T-helper 17 cell (primary cell): Measurements from ENCODE around the gene DTX4. TPM values are rescaled to one million over a fixed set of nuclear protein-coding genes. Genes with fewer than 3 reads are reported as not detected.

Source experiments
- ATAC-seq: fragments of 150-1000 bp; cut with Tn5 transposase; 2 replicates; pipeline ENCODE4 v1.10.0; 2021; ENCODE audit warnings: mild to moderate bottlenecking, moderate library complexity
- DNase-seq, 3 donors: peaks; one replicate each; pipeline versions ENCODE4 v3.0.0 to v3.0.0-alpha.2; 2020 to 2021
- H3K9me3 ChIP-seq: one replicate; pipeline ENCODE4 v1.7.0; 2013; ENCODE audit warnings: low read length, mild to moderate bottlenecking; ENCODE audit not compliant: control insufficient read depth, poor library complexity, severe bottlenecking
- H3K27ac Mint-ChIP-seq: one replicate; pipeline ENCODE4 v1.8.0; 2022; ENCODE audit warnings: mild to moderate bottlenecking, moderate library complexity, mixed read lengths
- H3K27me3 Mint-ChIP-seq: one replicate; pipeline ENCODE4 v1.8.0; 2022; ENCODE audit warnings: mixed read lengths
- H3K36me3 Mint-ChIP-seq: one replicate; pipeline ENCODE4 v1.8.0; 2022; ENCODE audit warnings: low read depth, mixed read lengths
- H3K4me1 Mint-ChIP-seq: one replicate; pipeline ENCODE4 v1.8.0; 2022; ENCODE audit warnings: mild to moderate bottlenecking, mixed read lengths
- H3K4me3 Mint-ChIP-seq: one replicate; pipeline ENCODE4 v1.8.0; 2022; ENCODE audit warnings: mild to moderate bottlenecking, moderate library complexity, mixed read lengths
- total RNA-seq, 4 donors: library from RNA in 2 of 4; stranded (reverse) in 2 of 4; gene quantifications; one replicate each; pipeline ENCODE4 v1.2.3 and lab custom pipeline; 2022 to 2026

Gene DTX4
- total RNA-seq, 2 donors from 2014 or later, result 1.1 to 1.4 TPM

DNA sequence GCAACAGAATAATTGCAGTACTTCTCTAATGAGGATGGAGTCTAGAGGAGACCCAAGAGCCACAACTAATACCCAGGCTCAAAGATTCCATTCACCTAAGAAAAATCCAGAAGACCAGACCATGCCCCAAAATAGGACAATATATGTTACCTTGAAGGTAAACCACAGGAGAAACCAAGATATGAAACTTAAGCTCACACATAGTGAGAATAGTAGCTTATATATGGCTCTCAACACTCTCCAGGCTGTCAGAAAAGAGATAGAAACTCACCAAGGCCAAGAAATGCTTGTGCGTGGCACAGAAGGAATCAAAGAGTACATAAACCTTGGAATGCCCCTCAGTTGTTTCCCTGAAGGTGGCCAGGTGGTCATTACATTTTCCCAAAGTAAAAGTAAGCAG, 20.2 kb upstream of the DTX4 start:
- Mint-ChIP-seq H3K27me3 (no peaks in the 10 kb centered on the region), H3K4me3 (peak overlapping the region; percentile 90), H3K27ac (peak overlapping the region; percentile 97), H3K4me1 (peaks cover 21% of the 10 kb centered on the region), H3K36me3 (no peaks in the 10 kb centered on the region)
- no peaks in the 10 kb centered on the region for H3K9me3 ChIP-seq
- no peak for ATAC-seq
- no peak for DNase-seq

DNA sequence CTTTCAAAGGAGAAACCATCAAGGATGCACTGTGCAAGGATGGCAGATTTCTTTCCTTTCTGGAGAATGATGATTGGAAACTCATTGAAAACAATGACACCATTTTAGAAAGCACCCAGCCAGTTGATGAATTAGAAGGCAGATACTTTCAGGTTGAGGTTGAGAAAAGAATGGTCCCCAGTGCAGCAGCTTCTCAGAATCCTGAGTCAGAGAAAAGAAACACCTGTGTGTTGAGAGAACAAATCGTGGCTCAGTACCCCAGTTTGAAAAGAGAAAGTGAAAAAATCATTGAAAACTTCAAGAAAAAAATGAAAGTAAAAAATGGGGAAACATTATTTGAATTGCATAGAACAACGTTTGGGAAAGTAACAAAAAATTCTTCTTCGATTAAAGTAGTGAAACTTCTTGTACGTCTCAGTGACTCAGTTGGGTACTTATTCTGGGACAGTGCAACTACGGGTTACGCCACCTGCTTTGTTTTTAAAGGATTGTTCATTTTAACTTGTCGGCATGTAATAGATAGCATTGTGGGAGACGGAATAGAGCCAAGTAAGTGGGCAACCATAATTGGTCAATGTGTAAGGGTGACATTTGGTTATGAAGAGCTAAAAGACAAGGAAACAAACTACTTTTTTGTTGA, 19.5 kb upstream of the DTX4 start:
- no peaks in the 10 kb centered on the region for H3K36me3 Mint-ChIP-seq
- ATAC-seq (no peak), DNase-seq (no peak)
- H3K27me3 Mint-ChIP-seq, result no peaks in the 10 kb centered on the region
- H3K9me3 ChIP-seq, result no peaks in the 10 kb centered on the region
- H3K4me3 Mint-ChIP-seq, result peak overlapping the region; percentile 90
- peaks cover 19% of the 10 kb centered on the region for H3K4me1 Mint-ChIP-seq
- H3K27ac Mint-ChIP-seq, result peak overlapping the region; percentile 97

DNA sequence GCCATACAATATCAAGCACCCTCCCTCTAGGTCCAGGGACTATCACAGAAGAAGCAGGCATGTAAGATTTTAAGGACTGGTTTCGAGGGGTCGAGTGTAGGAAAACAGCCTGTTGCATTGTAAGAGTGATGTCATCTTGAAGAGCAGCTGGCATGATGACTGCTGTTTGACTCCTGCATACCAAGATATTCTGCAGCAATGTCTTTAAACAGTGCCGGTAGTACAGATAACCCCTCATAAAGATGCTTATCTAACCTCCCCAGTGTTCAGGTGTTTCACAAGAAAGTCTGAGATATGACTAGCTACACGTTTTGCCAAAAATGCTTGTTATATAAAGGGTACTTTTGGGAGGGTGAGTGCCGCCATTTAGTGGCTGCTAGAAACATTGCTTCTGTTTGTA, 17.3 kb upstream of the DTX4 start:
- H3K4me1 Mint-ChIP-seq, result peaks cover 19% of the 10 kb centered on the region
- no peak for DNase-seq
- no peaks in the 10 kb centered on the region for H3K27me3 Mint-ChIP-seq
- ATAC-seq, result no peak
- H3K36me3 Mint-ChIP-seq, result no peaks in the 10 kb centered on the region
- no peaks in the 10 kb centered on the region for H3K9me3 ChIP-seq
- no peak overlapping the region for H3K4me3 Mint-ChIP-seq
- H3K27ac Mint-ChIP-seq, result no peak overlapping the region

DNA sequence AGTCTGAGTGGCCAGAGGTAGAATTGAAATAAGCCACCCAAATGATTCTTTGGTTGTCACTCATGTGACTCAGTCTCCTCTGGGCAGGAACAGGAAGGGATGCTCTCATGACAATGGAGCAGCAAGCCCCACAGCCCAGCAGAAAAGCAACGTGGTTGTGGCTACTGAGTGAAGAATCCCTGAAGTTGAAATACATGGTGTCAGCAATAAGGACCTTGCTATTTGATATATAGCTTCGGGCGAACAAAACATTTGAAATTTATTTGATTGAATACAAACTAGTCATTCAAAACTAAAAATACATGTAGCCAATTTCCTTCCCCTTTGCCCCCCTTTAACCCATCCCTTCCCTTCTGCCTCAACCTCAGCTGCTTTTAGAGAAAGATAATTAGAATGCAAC, 14.5 kb upstream of the DTX4 start:
- H3K4me3 Mint-ChIP-seq, result no peak overlapping the region
- peaks cover 10% of the 10 kb centered on the region for H3K4me1 Mint-ChIP-seq
- no peaks in the 10 kb centered on the region for H3K36me3 Mint-ChIP-seq
- peaks cover 14% of the 10 kb centered on the region for H3K27me3 Mint-ChIP-seq
- no peak for DNase-seq
- no peaks in the 10 kb centered on the region for H3K9me3 ChIP-seq
- no peak for ATAC-seq
- no peak overlapping the region for H3K27ac Mint-ChIP-seq

DNA sequence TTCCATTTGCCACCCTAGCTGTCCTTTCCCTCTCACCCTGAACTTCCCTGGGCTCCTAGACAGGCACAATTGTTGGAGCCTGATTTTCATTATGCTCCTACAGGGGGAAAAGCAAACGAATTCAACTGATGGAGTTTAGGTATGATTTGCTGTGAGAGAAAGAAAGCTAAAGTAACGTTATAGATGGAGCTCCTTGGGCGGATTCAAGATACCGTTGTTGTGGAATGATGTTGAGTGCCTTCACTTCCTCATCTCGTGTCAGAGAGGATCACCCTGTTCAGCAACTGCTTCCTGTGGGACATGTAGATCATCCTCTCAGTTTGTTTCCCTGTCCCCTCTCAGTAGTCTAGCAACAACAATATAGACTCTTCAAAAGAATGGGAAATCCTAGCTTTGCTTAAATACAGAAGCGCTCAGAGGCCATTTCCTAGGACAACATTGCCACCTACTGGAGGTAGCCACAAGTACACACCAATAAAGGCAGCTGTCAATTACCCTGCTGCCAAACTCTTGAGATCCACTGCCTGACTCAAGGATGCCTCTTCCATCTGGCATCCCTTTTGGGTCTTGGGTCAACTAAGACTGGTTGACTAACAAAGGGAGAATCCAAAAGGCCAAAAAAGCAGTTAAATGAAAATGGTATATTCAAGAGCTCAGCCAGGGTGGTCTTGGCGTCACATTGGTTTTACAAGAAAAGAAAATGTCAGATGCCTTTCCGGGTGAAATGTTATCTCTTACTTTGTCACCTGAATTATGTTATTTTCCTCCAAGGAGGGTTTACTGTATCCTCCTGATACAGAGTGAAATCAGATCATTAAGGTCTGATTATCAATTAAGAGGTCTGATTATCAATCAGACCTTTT, 13.5 kb upstream of the DTX4 start:
- peak; percentile 99 for ATAC-seq
- H3K9me3 ChIP-seq, result no peaks in the 10 kb centered on the region
- peaks cover 4% of the 10 kb centered on the region for H3K4me1 Mint-ChIP-seq
- H3K4me3 Mint-ChIP-seq, result no peak overlapping the region
- peaks cover 23% of the 10 kb centered on the region for H3K27me3 Mint-ChIP-seq
- DNase-seq, result peak in 2 of 3 donors; percentile 36 to 49
- no peaks in the 10 kb centered on the region for H3K36me3 Mint-ChIP-seq
- no peak overlapping the region for H3K27ac Mint-ChIP-seq

DNA sequence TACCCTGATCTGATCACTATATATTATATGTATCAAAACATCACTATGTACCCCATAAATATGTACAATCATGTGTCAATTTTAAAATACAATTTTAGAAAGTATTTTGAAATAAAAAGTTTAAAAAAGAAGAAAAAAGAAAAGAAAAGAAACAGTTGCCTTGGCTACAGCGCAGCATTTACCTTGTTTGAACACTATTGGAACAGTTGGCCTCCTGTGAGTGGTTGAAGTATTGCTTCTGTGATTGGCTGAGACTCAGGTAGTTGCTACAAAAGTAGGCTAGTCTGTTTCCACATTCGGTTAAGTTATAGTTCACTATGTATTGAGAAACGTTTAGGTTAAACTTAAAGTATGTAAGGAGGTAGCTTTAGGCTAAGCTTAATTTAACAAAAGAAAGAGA, 7.9 kb upstream of the DTX4 start:
- H3K36me3 Mint-ChIP-seq, result no peaks in the 10 kb centered on the region
- no peaks in the 10 kb centered on the region for H3K9me3 ChIP-seq
- peaks cover 43% of the 10 kb centered on the region for H3K27me3 Mint-ChIP-seq
- DNase-seq (no peak), ATAC-seq (no peak)
- H3K4me3 Mint-ChIP-seq, result no peak overlapping the region
- H3K27ac Mint-ChIP-seq, result no peak overlapping the region
- no peaks in the 10 kb centered on the region for H3K4me1 Mint-ChIP-seq

DNA sequence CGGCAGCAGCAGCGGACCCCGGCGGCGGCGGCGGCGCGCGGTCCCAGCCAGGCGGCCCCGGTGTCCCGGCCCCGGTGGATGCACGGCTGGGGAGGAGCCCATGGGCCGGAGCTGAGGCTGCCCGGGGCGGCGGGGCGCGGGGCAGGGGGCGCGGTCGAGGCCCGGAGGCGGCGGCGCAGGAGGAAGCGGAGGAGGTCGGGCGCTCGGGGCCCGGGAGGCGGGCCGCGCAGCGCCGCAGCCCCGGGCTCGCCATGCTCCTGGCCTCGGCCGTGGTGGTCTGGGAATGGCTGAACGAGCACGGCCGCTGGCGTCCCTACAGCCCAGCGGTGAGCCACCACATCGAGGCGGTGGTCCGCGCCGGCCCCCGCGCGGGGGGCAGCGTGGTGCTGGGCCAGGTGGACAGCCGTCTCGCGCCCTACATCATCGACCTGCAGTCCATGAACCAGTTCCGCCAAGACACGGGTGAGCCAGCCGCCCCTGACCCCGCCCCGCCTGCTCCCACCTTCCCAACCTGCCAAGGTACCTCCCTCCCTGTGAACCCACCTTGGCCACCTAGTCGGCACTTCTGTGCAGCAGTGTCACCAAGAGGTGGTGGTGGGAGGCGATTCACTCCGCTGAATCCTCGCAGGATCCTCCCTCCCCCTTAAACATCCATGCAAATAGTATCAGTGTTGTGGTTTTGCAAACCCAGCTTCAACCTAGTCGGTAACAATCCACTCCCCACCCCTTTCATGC, 580 bp downstream of the DTX4 start:
- Mint-ChIP-seq H3K27ac (peak overlapping the region; percentile 92), H3K4me1 (peaks cover 14% of the 10 kb centered on the region), H3K27me3 (no peaks in the 10 kb centered on the region), H3K36me3 (peaks cover 2% of the 10 kb centered on the region), H3K4me3 (peak overlapping the region; percentile 96)
- ATAC-seq (peak; percentile 28), DNase-seq (peak in 2 of 3 donors; percentile 17 to 19)
- H3K9me3 ChIP-seq, result no peaks in the 10 kb centered on the region

DNA sequence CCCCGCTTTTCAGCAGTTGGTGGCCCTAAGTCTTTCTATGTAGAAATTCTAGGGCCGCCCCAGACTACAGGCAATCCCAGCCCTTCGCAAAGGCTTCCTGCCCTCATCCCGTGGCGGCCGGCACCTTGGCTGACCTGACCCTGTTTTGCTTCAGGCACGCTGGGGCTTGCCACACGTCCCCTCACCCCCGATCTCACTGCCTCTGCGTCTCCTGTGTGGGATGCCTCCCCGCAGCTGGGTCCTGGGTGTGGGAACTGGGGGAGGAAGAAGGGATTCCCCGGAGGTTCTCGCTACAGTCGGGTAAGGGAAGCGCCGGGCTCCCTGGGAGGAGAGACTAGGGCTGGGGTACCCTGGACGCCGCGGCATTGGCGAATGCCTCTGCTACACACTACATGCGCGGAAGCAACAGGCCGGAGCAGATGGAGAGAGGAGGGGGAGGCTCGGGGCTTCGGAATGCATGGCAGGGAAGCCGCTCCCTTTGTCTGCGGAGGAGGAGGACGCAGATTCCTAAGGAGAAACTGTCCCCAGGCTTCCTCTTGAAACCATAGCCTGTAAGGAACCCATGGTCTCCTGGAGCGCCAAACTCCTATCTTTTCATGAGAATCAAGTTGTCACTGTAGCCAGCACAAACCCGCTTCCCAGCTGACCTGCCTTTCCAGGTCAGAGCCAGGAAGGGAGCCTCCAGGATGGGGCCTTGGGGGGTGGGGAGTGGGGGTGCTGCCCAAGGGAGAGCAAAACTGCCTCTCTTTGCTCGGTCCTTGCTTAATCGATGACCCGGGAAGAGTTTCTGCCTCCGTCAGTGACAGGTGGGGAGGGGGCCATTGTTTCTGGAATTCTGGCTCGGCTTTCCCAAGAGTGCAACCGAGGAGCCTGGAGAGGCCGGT, 1.4 kb downstream of the DTX4 start:
- Mint-ChIP-seq H3K27ac (peak overlapping the region; percentile 92), H3K4me3 (peak overlapping the region; percentile 96), H3K36me3 (peaks cover 4% of the 10 kb centered on the region), H3K4me1 (peaks cover 16% of the 10 kb centered on the region), H3K27me3 (no peaks in the 10 kb centered on the region)
- no peak for ATAC-seq
- H3K9me3 ChIP-seq, result no peaks in the 10 kb centered on the region
- no peak for DNase-seq

DNA sequence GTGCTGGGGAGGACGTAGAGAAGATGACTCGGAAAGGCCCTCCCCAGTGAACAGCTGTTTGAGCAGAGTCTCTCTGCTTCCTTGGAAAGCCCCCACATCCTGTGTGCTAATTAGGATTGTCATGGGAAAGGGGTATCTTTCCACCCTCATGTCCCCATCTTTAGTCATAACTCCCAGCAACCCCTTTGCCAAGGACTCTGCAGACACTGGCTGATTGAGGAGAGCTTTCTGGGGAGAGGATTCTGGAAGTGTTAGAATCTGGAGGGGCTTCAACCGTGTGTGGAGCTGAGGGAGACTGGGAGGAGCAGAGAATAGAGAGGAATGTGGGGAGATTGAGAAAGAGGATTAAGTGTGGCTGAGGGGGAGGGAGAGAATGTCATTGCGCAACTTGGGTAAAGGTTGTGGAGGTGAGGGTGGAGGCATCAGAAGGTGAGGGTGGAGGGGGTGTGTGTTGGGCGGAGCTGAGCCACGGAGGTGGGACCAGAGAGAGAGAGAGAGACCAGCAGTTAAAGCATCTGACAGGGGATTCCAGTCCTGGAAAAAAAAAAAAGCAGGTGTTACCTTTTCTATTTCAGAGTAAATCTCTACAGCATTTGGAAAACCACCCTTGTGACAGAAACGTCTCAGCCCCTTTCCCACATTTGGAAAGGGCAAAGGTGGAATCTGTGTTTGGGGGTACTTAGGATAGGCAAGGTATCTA, 2.2 kb downstream of the DTX4 start:
- H3K36me3 Mint-ChIP-seq, result peaks cover 4% of the 10 kb centered on the region
- peaks cover 16% of the 10 kb centered on the region for H3K4me1 Mint-ChIP-seq
- no peaks in the 10 kb centered on the region for H3K9me3 ChIP-seq
- DNase-seq (no peak), ATAC-seq (no peak)
- H3K27ac Mint-ChIP-seq, result no peak overlapping the region
- no peak overlapping the region for H3K4me3 Mint-ChIP-seq
- no peaks in the 10 kb centered on the region for H3K27me3 Mint-ChIP-seq

DNA sequence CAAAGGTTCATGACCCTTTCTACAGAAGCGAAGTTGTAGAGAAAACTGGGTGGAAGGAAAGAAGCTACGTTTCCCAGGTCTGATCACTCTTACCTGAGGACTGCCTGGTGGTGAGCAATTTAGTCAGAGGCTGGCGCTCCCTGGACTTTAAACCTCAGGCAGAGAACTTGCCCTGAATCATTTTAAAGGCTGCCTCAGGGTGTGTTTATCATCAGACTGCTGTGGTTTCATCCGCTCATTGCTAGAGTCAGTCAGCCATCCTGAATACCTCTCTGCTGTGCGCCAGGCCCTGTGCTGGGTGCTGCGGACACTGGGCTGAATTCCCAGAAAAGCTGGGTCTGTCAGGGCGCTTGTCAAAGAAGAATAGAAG, 2.7 kb downstream of the DTX4 start:
- Mint-ChIP-seq H3K27me3 (no peaks in the 10 kb centered on the region), H3K27ac (no peak overlapping the region), H3K4me1 (peaks cover 16% of the 10 kb centered on the region), H3K4me3 (no peak overlapping the region), H3K36me3 (peaks cover 4% of the 10 kb centered on the region)
- no peak for ATAC-seq
- no peak for DNase-seq
- H3K9me3 ChIP-seq, result no peaks in the 10 kb centered on the region

DNA sequence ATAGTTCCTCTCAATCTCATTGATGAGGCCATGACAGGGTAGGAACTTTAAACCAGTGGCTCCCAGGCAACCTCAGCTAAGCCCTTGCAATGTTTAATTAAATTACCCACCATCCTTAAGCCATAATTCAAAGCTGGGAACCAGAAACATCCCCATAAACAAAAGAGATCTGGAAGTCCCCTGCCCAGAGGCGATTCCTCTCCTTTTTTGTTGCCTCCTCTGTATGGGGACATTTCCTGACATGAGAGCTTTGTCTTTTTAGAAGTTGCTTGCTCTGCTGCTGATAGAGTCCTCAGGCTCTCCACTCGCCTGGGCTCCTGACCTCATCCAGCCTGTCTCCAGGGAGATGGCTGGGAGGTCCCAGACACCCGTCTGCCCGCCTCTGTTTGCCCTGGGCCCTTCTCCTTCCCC, 3.2 kb downstream of the DTX4 start:
- Mint-ChIP-seq H3K27ac (no peak overlapping the region), H3K36me3 (peaks cover 4% of the 10 kb centered on the region), H3K4me1 (peaks cover 16% of the 10 kb centered on the region), H3K4me3 (no peak overlapping the region), H3K27me3 (no peaks in the 10 kb centered on the region)
- ATAC-seq (no peak), DNase-seq (no peak)
- H3K9me3 ChIP-seq, result no peaks in the 10 kb centered on the region

DNA sequence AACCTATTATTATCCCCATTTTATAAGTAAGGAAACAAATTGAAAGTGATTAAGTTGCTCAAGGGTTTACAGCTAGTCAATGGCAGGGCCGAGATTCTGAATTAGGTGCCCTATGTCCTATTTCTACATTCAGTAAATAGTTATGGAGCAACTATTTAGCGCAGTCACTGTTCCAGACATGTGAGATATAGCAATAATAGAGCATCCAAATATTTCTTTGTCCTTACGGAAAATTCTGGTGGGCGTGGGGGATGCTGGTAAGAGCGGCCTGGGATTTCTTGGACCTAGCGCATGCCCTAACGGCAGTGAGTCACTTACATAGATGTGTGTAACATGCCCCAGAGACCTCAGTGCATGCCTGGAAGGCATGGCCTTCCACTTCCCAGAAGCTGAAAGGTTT, 4.4 kb downstream of the DTX4 start:
- no peaks in the 10 kb centered on the region for H3K9me3 ChIP-seq
- H3K4me1 Mint-ChIP-seq, result peaks cover 16% of the 10 kb centered on the region
- no peaks in the 10 kb centered on the region for H3K27me3 Mint-ChIP-seq
- no peak overlapping the region for H3K4me3 Mint-ChIP-seq
- ATAC-seq (no peak), DNase-seq (no peak)
- H3K36me3 Mint-ChIP-seq, result peaks cover 4% of the 10 kb centered on the region
- no peak overlapping the region for H3K27ac Mint-ChIP-seq
